HFF-Myc (cell line): Measurements from ENCODE around the gene ZNRF1.

Source experiments
- DNase-seq: peaks from one replicate; pipeline ENCODE4 v3.0.0-alpha.2; 2011; ENCODE audit warnings: low read depth; ENCODE audit errors: extremely low read depth
- H3K4me3 ChIP-seq: replicated peaks from 2 replicates; pipeline ENCODE4 v1.5.1; 2011; ENCODE audit warnings: low read depth, mild to moderate bottlenecking, control low read depth, low read length
- CTCF ChIP-seq: IDR thresholded peaks from 2 replicates; pipeline ENCODE4 v1.5.1; 2012; ENCODE audit warnings: mild to moderate bottlenecking, low read depth, low read length, control low read depth; ENCODE audit errors: missing control alignments

ZNRF1 gene

GRCh38 chr16:75026892-75027391 lies 28.1 kb downstream of the ZNRF1 start:
- TF ChIP-seq CTCF: no peak
- H3K4me3 ChIP-seq: no peak overlapping the region
- no peak for DNase-seq

GRCh38 chr16:75027520-75028300 lies 28.9 kb downstream of the ZNRF1 start:
- no peak for TF ChIP-seq CTCF

GRCh38 chr16:75028544-75029135 lies 29.8 kb downstream of the ZNRF1 start:
- no peak overlapping the region for H3K4me3 ChIP-seq
- no peak for TF ChIP-seq CTCF
- no peak for DNase-seq

More at GRCh38 chr16:75027520-75028300, 28.9 kb downstream of the ZNRF1 start:
- H3K4me3 ChIP-seq: no peak overlapping the region
- no peak for DNase-seq

- no peak for TF ChIP-seq CTCF
- H3K4me3 ChIP-seq: no peak overlapping the region
- DNase-seq: no peak
Measured at GRCh38 chr16:75029854-75030253, 31.0 kb downstream of the ZNRF1 start.

GRCh38 chr16:75032655-75033054 lies 33.8 kb downstream of the ZNRF1 start:
- no peak for TF ChIP-seq CTCF
- no peak overlapping the region for H3K4me3 ChIP-seq
- no peak for DNase-seq

- no peak for TF ChIP-seq CTCF
- DNase-seq: no peak
- no peak overlapping the region for H3K4me3 ChIP-seq
Measured at GRCh38 chr16:75035410-75035968, 36.7 kb downstream of the ZNRF1 start.
